OCI-LY3 (cell line): Measurements from ENCODE around the gene SLC27A1.

Source experiments
- CTCF ChIP-seq: fragments of 200-600, 300-600 bp; sonication (generic); IDR thresholded peaks from 2 replicates; pipeline ENCODE4 v1.5.1; 2014; ENCODE audit warnings: antibody characterized with exemption, low read length, low read depth
- EZH2phosphoT487 ChIP-seq: fragments of 200-600 bp; shearing (Covaris generic); IDR thresholded peaks from 2 replicates; pipeline ENCODE4 v1.6.1; 2018; ENCODE audit warnings: antibody characterized with exemption, mixed run types, low read depth

- TF ChIP-seq EZH2phosphoT487 (no peak), CTCF (no peak)
These were observed 69.2 kb downstream of the SLC27A1 start for GRCh38 chr19:17539238-17540117.
